ENCODE measurements around the gene UFSP2.

The UFSP2 gene

GRCh38 chr4:185358514-185358913 lies 67.2 kb downstream of the UFSP2 start:
- Histone ChIP-seq H3K36me3 (ENCODE audit: control insufficient read depth in 1 of 2, insufficient read depth in 2 of 2, low read depth in 1 of 2, low read length in 2 of 2) (peaks cover 4 to 29% of the 10 kb centered on the region in 2 experiments), H2BK5ac (ENCODE audit: low read depth, low read length, poor library complexity, severe bottlenecking) (no peak overlapping the region), H2AFZ (ENCODE audit: low read depth, low read length) (no peak overlapping the region), H2BK12ac (ENCODE audit: low read length in 2 of 2) (no peak overlapping the region), H2BK120ac (ENCODE audit: low read depth, low read length) (no peak overlapping the region), H3K79me1 (replicated peaks; ENCODE audit: low read length, poor library complexity, severe bottlenecking) (no peaks in the 10 kb centered on the region), H3K9me3 (ENCODE audit: control insufficient read depth, low read length) (no peaks in the 10 kb centered on the region), H3K4ac (ENCODE audit: low read depth in 1 of 2, low read length in 2 of 2) (no peak overlapping the region), H3K4me2 (ENCODE audit: low read length, poor library complexity, severe bottlenecking) (no peak overlapping the region), H4K8ac (ENCODE audit: low read length) (no peak overlapping the region), H3K4me1 (ENCODE audit: control insufficient read depth, insufficient read depth, low read depth, low read length) (no peaks in the 10 kb centered on the region), H3K18ac (ENCODE audit: low read depth in 1 of 2, low read length in 2 of 2) (no peak overlapping the region), H4K91ac (ENCODE audit: low read length) (no peak overlapping the region), H3K14ac (ENCODE audit: low read length in 2 of 2) (no peak overlapping the region), H3K23ac (ENCODE audit: low read length in 2 of 2) (no peak overlapping the region), H2AK5ac (ENCODE audit: low read length, severe bottlenecking) (no peak overlapping the region), H3K27ac (ENCODE audit: low read length, poor library complexity, severe bottlenecking) (peak overlapping the region; percentile 88), H3K4me3 (ENCODE audit: insufficient read depth in 1 of 2, low read depth in 1 of 2, low read length in 2 of 2) (no peak overlapping the region), H2BK15ac (ENCODE audit: low read depth, poor library complexity, severe bottlenecking) (no peak overlapping the region), H3K9ac (ENCODE audit: low read length) (no peak overlapping the region), H3K27me3 (ENCODE audit: control insufficient read depth in 1 of 2, insufficient read depth in 1 of 2, low read length in 2 of 2) (no peaks in the 10 kb centered on the region)
- 74% methylated on average over 3 of the region's 4 CpGs for WGBS
- DNase-seq = peak; percentile 30

GRCh38 chr4:185357733-185358440 lies 67.9 kb downstream of the UFSP2 start:
- 94% methylated on average over 4 of the region's 7 CpGs for WGBS
- H4K91ac ChIP-seq (ENCODE audit: low read length) = no peak overlapping the region
- peak overlapping the region; percentile 88 for H3K27ac ChIP-seq (ENCODE audit: low read length, poor library complexity, severe bottlenecking)

GRCh38 chr4:185357211-185357610 lies 68.6 kb downstream of the UFSP2 start:
- WGBS = 93% methylated on average over 4 of the region's 5 CpGs
- no peak overlapping the region for H2AFZ ChIP-seq (ENCODE audit: low read depth, low read length)
- no peak overlapping the region for H4K8ac ChIP-seq (ENCODE audit: low read length)
- peak overlapping the region; percentile 88 for H3K27ac ChIP-seq (ENCODE audit: low read length, poor library complexity, severe bottlenecking)
- no peak overlapping the region for H3K4me2 ChIP-seq (ENCODE audit: low read length, poor library complexity, severe bottlenecking)
- H3K9ac ChIP-seq (ENCODE audit: low read length) = peak overlapping the region; percentile 77
- no peak overlapping the region for H3K23ac ChIP-seq (ENCODE audit: low read length in 2 of 2)
- H3K18ac ChIP-seq (ENCODE audit: low read depth in 1 of 2, low read length in 2 of 2) = no peak overlapping the region
- peaks cover 10 to 30% of the 10 kb centered on the region in 2 experiments for H3K36me3 ChIP-seq (ENCODE audit: control insufficient read depth in 1 of 2, insufficient read depth in 2 of 2, low read depth in 1 of 2, low read length in 2 of 2)
- no peak overlapping the region for H2BK15ac ChIP-seq (ENCODE audit: low read depth, poor library complexity, severe bottlenecking)
- H3K4me3 ChIP-seq (ENCODE audit: insufficient read depth in 1 of 2, low read depth in 1 of 2, low read length in 2 of 2) = peak overlapping the region in 1 of 2 experiments; percentile 7
- H3K79me1 ChIP-seq (replicated peaks; ENCODE audit: low read length, poor library complexity, severe bottlenecking) = peaks cover 3% of the 10 kb centered on the region
- H3K4me1 ChIP-seq (ENCODE audit: control insufficient read depth, insufficient read depth, low read depth, low read length) = peaks cover 3% of the 10 kb centered on the region
- H3K9me3 ChIP-seq (ENCODE audit: control insufficient read depth, low read length) = no peaks in the 10 kb centered on the region
- no peak overlapping the region for H2BK12ac ChIP-seq (ENCODE audit: low read length in 2 of 2)
- no peak overlapping the region for H3K4ac ChIP-seq (ENCODE audit: low read depth in 1 of 2, low read length in 2 of 2)
- peak; percentile 18 for DNase-seq
- H3K14ac ChIP-seq (ENCODE audit: low read length in 2 of 2) = no peak overlapping the region
- H3K27me3 ChIP-seq (ENCODE audit: control insufficient read depth in 1 of 2, insufficient read depth in 1 of 2, low read length in 2 of 2) = no peaks in the 10 kb centered on the region
- peak overlapping the region; percentile 43 for H2AK5ac ChIP-seq (ENCODE audit: low read length, severe bottlenecking)
- no peak overlapping the region for H4K91ac ChIP-seq (ENCODE audit: low read length)
- H2BK120ac ChIP-seq (ENCODE audit: low read depth, low read length) = no peak overlapping the region
- H2BK5ac ChIP-seq (ENCODE audit: low read depth, low read length, poor library complexity, severe bottlenecking) = no peak overlapping the region

More at GRCh38 chr4:185357733-185358440, 67.9 kb downstream of the UFSP2 start:
- no peak overlapping the region for H2BK5ac ChIP-seq (ENCODE audit: low read depth, low read length, poor library complexity, severe bottlenecking)
- no peak overlapping the region for H2AFZ ChIP-seq (ENCODE audit: low read depth, low read length)
- no peaks in the 10 kb centered on the region for H3K27me3 ChIP-seq (ENCODE audit: control insufficient read depth in 1 of 2, insufficient read depth in 1 of 2, low read length in 2 of 2)
- no peak for DNase-seq
- no peak overlapping the region for H3K4ac ChIP-seq (ENCODE audit: low read depth in 1 of 2, low read length in 2 of 2)
- no peak overlapping the region for H3K4me3 ChIP-seq (ENCODE audit: insufficient read depth in 1 of 2, low read depth in 1 of 2, low read length in 2 of 2)
- no peak overlapping the region for H3K4me2 ChIP-seq (ENCODE audit: low read length, poor library complexity, severe bottlenecking)
- H3K9ac ChIP-seq (ENCODE audit: low read length) = peak overlapping the region; percentile 77
- no peak overlapping the region for H3K23ac ChIP-seq (ENCODE audit: low read length in 2 of 2)
- no peak overlapping the region for H2BK12ac ChIP-seq (ENCODE audit: low read length in 2 of 2)
- no peak overlapping the region for H4K8ac ChIP-seq (ENCODE audit: low read length)
- no peak overlapping the region for H3K14ac ChIP-seq (ENCODE audit: low read length in 2 of 2)
- no peak overlapping the region for H3K18ac ChIP-seq (ENCODE audit: low read depth in 1 of 2, low read length in 2 of 2)
- H3K36me3 ChIP-seq (ENCODE audit: control insufficient read depth in 1 of 2, insufficient read depth in 2 of 2, low read depth in 1 of 2, low read length in 2 of 2) = peaks cover 4 to 24% of the 10 kb centered on the region in 2 experiments
- H2BK15ac ChIP-seq (ENCODE audit: low read depth, poor library complexity, severe bottlenecking) = no peak overlapping the region
- H2AK5ac ChIP-seq (ENCODE audit: low read length, severe bottlenecking) = peak overlapping the region; percentile 79
- H3K4me1 ChIP-seq (ENCODE audit: control insufficient read depth, insufficient read depth, low read depth, low read length) = no peaks in the 10 kb centered on the region
- H2BK120ac ChIP-seq (ENCODE audit: low read depth, low read length) = no peak overlapping the region
- no peaks in the 10 kb centered on the region for H3K9me3 ChIP-seq (ENCODE audit: control insufficient read depth, low read length)
- H3K79me1 ChIP-seq (replicated peaks; ENCODE audit: low read length, poor library complexity, severe bottlenecking) = no peaks in the 10 kb centered on the region

GRCh38 chr4:185352741-185353140 lies 73.0 kb downstream of the UFSP2 start:
- Histone ChIP-seq H3K79me1 (replicated peaks; ENCODE audit: low read length, poor library complexity, severe bottlenecking) (peaks cover 10% of the 10 kb centered on the region), H3K27me3 (ENCODE audit: control insufficient read depth in 1 of 2, insufficient read depth in 1 of 2, low read length in 2 of 2) (no peaks in the 10 kb centered on the region), H3K4me3 (ENCODE audit: insufficient read depth in 1 of 2, low read depth in 1 of 2, low read length in 2 of 2) (no peak overlapping the region), H2BK5ac (ENCODE audit: low read depth, low read length, poor library complexity, severe bottlenecking) (no peak overlapping the region), H2BK120ac (ENCODE audit: low read depth, low read length) (no peak overlapping the region), H3K23ac (ENCODE audit: low read length in 2 of 2) (peak overlapping the region in 1 of 2 experiments; percentile 40), H3K14ac (ENCODE audit: low read length in 2 of 2) (peak overlapping the region in 1 of 2 experiments; percentile 48), H3K9me3 (ENCODE audit: control insufficient read depth, low read length) (no peaks in the 10 kb centered on the region), H2AK5ac (ENCODE audit: low read length, severe bottlenecking) (no peak overlapping the region), H4K8ac (ENCODE audit: low read length) (no peak overlapping the region), H3K27ac (ENCODE audit: low read length, poor library complexity, severe bottlenecking) (no peak overlapping the region), H3K4me1 (ENCODE audit: control insufficient read depth, insufficient read depth, low read depth, low read length) (peaks cover 4% of the 10 kb centered on the region), H3K18ac (ENCODE audit: low read depth in 1 of 2, low read length in 2 of 2) (no peak overlapping the region), H2BK12ac (ENCODE audit: low read length in 2 of 2) (no peak overlapping the region), H2BK15ac (ENCODE audit: low read depth, poor library complexity, severe bottlenecking) (no peak overlapping the region), H3K9ac (ENCODE audit: low read length) (no peak overlapping the region), H3K36me3 (ENCODE audit: control insufficient read depth in 1 of 2, insufficient read depth in 2 of 2, low read depth in 1 of 2, low read length in 2 of 2) (peaks cover 21 to 54% of the 10 kb centered on the region in 2 experiments), H2AFZ (ENCODE audit: low read depth, low read length) (no peak overlapping the region), H3K4me2 (ENCODE audit: low read length, poor library complexity, severe bottlenecking) (no peak overlapping the region), H3K4ac (ENCODE audit: low read depth in 1 of 2, low read length in 2 of 2) (no peak overlapping the region), H4K91ac (ENCODE audit: low read length) (no peak overlapping the region)
- 97% methylated on average over 1 of the region's 2 CpGs for WGBS
- DNase-seq = no peak
